Thyroid gland (tissue), 4 donors: Measurements from ENCODE around the gene PPIE.

Experiments
- POLR2A ChIP-seq, 2 donors: fragments of 450-650 bp; IDR thresholded peaks; one replicate each; pipeline ENCODE4 v1.6.1; 2017; ENCODE audit warnings: antibody characterized with exemption in 2 of 2, mild to moderate bottlenecking in 2 of 2, moderate library complexity in 1 of 2
- TF ChIP-seq, protein P1 (sequence below), 6 experiments: fragments of 200-600 bp in 3 of 6; fragments of 450-650 bp in 3 of 6; sonication (generic) in 3 of 6; IDR thresholded peaks; one replicate each; pipeline ENCODE4 v1.5.1; 2016 to 2019; ENCODE audit warnings: antibody characterized with exemption in 6 of 6, mild to moderate bottlenecking in 2 of 6, inconsistent platforms in 1 of 6, moderate library complexity in 1 of 6

DNA sequence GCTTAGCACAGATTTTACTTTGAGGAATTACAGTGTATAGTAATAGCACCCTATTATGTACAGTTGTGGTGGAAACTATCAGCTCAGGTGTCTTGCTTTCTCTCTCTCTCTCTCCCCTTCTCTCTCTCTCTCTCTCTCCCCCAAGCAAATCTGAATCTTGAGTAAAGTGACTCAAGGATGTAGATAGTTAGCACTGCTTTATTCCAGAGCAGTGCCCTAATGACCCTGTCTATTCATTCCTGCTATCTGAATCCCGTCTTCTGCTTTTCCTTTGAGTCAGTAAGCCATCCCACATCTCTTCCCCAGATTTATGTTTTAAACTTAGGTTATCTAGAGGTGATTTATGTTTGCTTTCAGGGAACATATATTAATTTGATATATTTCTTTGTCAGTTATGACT lies 42.2 kb upstream of the PPIE start:
- TF ChIP-seq, protein P1, sequence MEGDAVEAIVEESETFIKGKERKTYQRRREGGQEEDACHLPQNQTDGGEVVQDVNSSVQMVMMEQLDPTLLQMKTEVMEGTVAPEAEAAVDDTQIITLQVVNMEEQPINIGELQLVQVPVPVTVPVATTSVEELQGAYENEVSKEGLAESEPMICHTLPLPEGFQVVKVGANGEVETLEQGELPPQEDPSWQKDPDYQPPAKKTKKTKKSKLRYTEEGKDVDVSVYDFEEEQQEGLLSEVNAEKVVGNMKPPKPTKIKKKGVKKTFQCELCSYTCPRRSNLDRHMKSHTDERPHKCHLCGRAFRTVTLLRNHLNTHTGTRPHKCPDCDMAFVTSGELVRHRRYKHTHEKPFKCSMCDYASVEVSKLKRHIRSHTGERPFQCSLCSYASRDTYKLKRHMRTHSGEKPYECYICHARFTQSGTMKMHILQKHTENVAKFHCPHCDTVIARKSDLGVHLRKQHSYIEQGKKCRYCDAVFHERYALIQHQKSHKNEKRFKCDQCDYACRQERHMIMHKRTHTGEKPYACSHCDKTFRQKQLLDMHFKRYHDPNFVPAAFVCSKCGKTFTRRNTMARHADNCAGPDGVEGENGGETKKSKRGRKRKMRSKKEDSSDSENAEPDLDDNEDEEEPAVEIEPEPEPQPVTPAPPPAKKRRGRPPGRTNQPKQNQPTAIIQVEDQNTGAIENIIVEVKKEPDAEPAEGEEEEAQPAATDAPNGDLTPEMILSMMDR (IDR thresholded peaks at IDR 0.05), result no peak
- no peak for TF ChIP-seq POLR2A (IDR thresholded peaks at IDR 0.05)
